SK-N-SH (cell line): ENCODE data around the gene MTARC1. TPM values are rescaled to one million over a fixed set of nuclear protein-coding genes. Genes with fewer than 3 reads are reported as not detected.

Experiments
- CTCF ChIA-PET: fragments of 300-600, 350-600 bp; formaldehyde crosslinking; extraction: SDS; loops from one replicate; lab custom pipeline; 2021; lab: Yijun Ruan, JAX
- POLR2A ChIA-PET: fragments of 350-600 bp; sonication (Branson Sonifier 250); formaldehyde crosslinking; extraction: SDS; loops from one replicate; lab custom pipeline; 2020; ENCODE audit warnings: antibody characterized with exemption, inconsistent platforms; lab: Yijun Ruan, JAX
- DNase-seq: peaks from one replicate; pipeline ENCODE4 v3.0.0; 2012
- H2AFZ ChIP-seq: fragments of 200-600 bp; sonication (generic); 2 replicates; pipeline ENCODE4 v1.8.1; 2016; ENCODE audit warnings: antibody characterized with exemption, mild to moderate bottlenecking, low read depth
- H3F3A ChIP-seq: fragments of 200-600 bp; sonication (generic); replicated peaks from 2 replicates; pipeline ENCODE3; 2016; ENCODE audit warnings: antibody characterized with exemption, mild to moderate bottlenecking; ENCODE audit not compliant: insufficient read depth
- H3K27ac ChIP-seq, 2 experiments: fragments of 200-500 bp in 1 of 2; fragments of 200-600 bp in 1 of 2; sonication (Bioruptor generic) in 1 of 2; sonication (generic), shearing (Covaris generic) in 1 of 2; 2 replicates each; pipeline versions ENCODE4 v1.5.1 to v1.6.1; 2014 to 2016; ENCODE audit warnings: low read depth in 2 of 2, inconsistent platforms in 1 of 2, low read length in 1 of 2, mild to moderate bottlenecking in 1 of 2, mixed read lengths in 1 of 2
- H3K27me3 ChIP-seq: fragments of 200-600 bp; sonication (generic), shearing (Covaris generic); 2 replicates; pipeline ENCODE4 v1.6.1; 2016; ENCODE audit warnings: mixed run types; ENCODE audit not compliant: insufficient read depth
- H3K36me3 ChIP-seq, 2 experiments: fragments of 200-500 bp in 1 of 2; fragments of 200-600 bp in 1 of 2; sonication (Bioruptor generic) in 1 of 2; sonication (generic) in 1 of 2; replicated peaks in 1 of 2; 2 replicates each; pipeline versions ENCODE3 to v1.5.1; 2014 to 2016; ENCODE audit warnings: low read length in 1 of 2, mild to moderate bottlenecking in 1 of 2; ENCODE audit not compliant: insufficient read depth in 2 of 2, control insufficient read depth in 1 of 2
- H3K4me1 ChIP-seq, 2 experiments: fragments of 200-500 bp in 1 of 2; fragments of 200-600 bp in 1 of 2; sonication (Bioruptor generic) in 1 of 2; sonication (generic), shearing (Covaris generic) in 1 of 2; 2 replicates each; pipeline versions ENCODE4 v1.5.1 to v1.6.1; 2014 to 2016; ENCODE audit warnings: low read depth in 1 of 2, low read length in 1 of 2, mixed run types in 1 of 2; ENCODE audit not compliant: insufficient read depth in 2 of 2, control insufficient read depth in 1 of 2
- H3K4me2 ChIP-seq: fragments of 200-600 bp; sonication (generic), shearing (Covaris generic); 2 replicates; pipeline ENCODE4 v1.6.1; 2017; ENCODE audit warnings: mixed run types
- H3K4me3 ChIP-seq, 2 experiments: fragments of 200-500 bp in 1 of 2; fragments of 200-600 bp in 1 of 2; sonication (Bioruptor generic) in 1 of 2; sonication (generic), shearing (Covaris generic) in 1 of 2; 2 replicates each; pipeline versions ENCODE4 v1.5.1 to v1.8.1; 2014 to 2016; ENCODE audit warnings: low read depth in 2 of 2, inconsistent platforms in 1 of 2, low read length in 1 of 2, mild to moderate bottlenecking in 1 of 2, mixed read lengths in 1 of 2, moderate library complexity in 1 of 2
- H3K79me2 ChIP-seq: fragments of 200-600 bp; sonication (generic); 2 replicates; pipeline ENCODE4 v1.8.1; 2017; ENCODE audit warnings: mild to moderate bottlenecking; ENCODE audit not compliant: insufficient read depth
- H3K9ac ChIP-seq: fragments of 200-600 bp; sonication (generic); 2 replicates; pipeline ENCODE4 v1.6.1; 2017; ENCODE audit warnings: mixed run types
- H3K9me2 ChIP-seq: fragments of 200-600 bp; sonication (generic); 2 replicates; pipeline ENCODE4 v1.6.1; 2017; ENCODE audit warnings: mixed run types
- H3K9me3 ChIP-seq: fragments of 200-600 bp; sonication (generic); 2 replicates; pipeline ENCODE4 v1.6.1; 2017; ENCODE audit warnings: mixed run types, mild to moderate bottlenecking, moderate library complexity
- H4K20me1 ChIP-seq: fragments of 200-600 bp; sonication (generic); 2 replicates; pipeline ENCODE4 v1.6.1; 2017; ENCODE audit warnings: mild to moderate bottlenecking, mixed run types; ENCODE audit not compliant: insufficient read depth
- CHD2 ChIP-seq: fragments of 150-350 bp; IDR thresholded peaks from 2 replicates; pipeline ENCODE4 v1.6.1; 2018; ENCODE audit warnings: low read length; ENCODE audit not compliant: partially characterized antibody
- ELF1 ChIP-seq: IDR thresholded peaks from 2 replicates; pipeline ENCODE4 v1.4.0; 2012
- EP300 ChIP-seq, 2 experiments: IDR thresholded peaks; 2 replicates each; pipeline versions ENCODE4 v1.4.0 to v1.6.1; 2012; ENCODE audit warnings: borderline replicate concordance in 1 of 2, low read depth in 1 of 2, low read length in 1 of 2
- EZH2phosphoT487 ChIP-seq: fragments of 200-600 bp; sonication (generic); IDR thresholded peaks from 2 replicates; pipeline ENCODE4 v1.6.1; 2017; ENCODE audit warnings: low read depth, mixed run types, mild to moderate bottlenecking, antibody characterized with exemption, moderate library complexity, borderline replicate concordance
- FOSL2 ChIP-seq: IDR thresholded peaks from 2 replicates; pipeline ENCODE4 v1.4.0; 2012; ENCODE audit warnings: low read depth, mild to moderate bottlenecking, moderate library complexity, borderline replicate concordance
- FOXM1 ChIP-seq: IDR thresholded peaks from 2 replicates; pipeline ENCODE4 v1.4.0; 2012; ENCODE audit warnings: low read depth, mild to moderate bottlenecking
- JUND ChIP-seq: IDR thresholded peaks from 2 replicates; pipeline ENCODE4 v1.4.0; 2012
- MXI1 ChIP-seq: IDR thresholded peaks from 2 replicates; pipeline ENCODE4 v1.6.1; 2012; ENCODE audit warnings: mild to moderate bottlenecking, low read depth, low read length, improper control_type of control experiment
- NFIC ChIP-seq: IDR thresholded peaks from 2 replicates; pipeline ENCODE4 v1.4.0; 2012; ENCODE audit warnings: borderline replicate concordance
- NRF1 ChIP-seq: IDR thresholded peaks from 2 replicates; pipeline ENCODE4 v1.6.1; 2012; ENCODE audit warnings: low read depth, mild to moderate bottlenecking, low read length
- RAD21 ChIP-seq: IDR thresholded peaks from 2 replicates; pipeline ENCODE4 v1.6.1; 2012; ENCODE audit warnings: mild to moderate bottlenecking, low read length
- SMC3 ChIP-seq: IDR thresholded peaks from 2 replicates; pipeline ENCODE4 v1.6.1; 2012; ENCODE audit warnings: low read depth, low read length, improper control_type of control experiment
- TCF12 ChIP-seq: IDR thresholded peaks from 2 replicates; pipeline ENCODE4 v1.4.0; 2012
- YY1 ChIP-seq: IDR thresholded peaks from 2 replicates; pipeline ENCODE4 v1.4.0; 2012; ENCODE audit warnings: low read depth, mild to moderate bottlenecking
- WGBS: methylation state at CpG from one replicate; pipeline ENCODE4 v1.1.6; 2017; ENCODE audit warnings: low lambda C conversion rate; 5-methylcytosine and 5-hydroxymethylcytosine counted together
- polyA plus RNA-seq, 3 experiments: library from polyadenylated mRNA; depleted of rRNA; stranded (reverse); fragments of >200 nt; gene quantifications; 2 replicates each; pipeline ENCODE4 v1.2.3, GENCODE V29; 2012
- TF ChIP-seq, protein P1 (sequence below): IDR thresholded peaks from 2 replicates; pipeline ENCODE4 v1.6.1; 2012; ENCODE audit warnings: mild to moderate bottlenecking, low read depth, low read length, moderate library complexity
- TF ChIP-seq, protein P2 (sequence below): IDR thresholded peaks from 2 replicates; pipeline ENCODE4; 2012
- TF ChIP-seq, protein P3 (sequence below): IDR thresholded peaks from 2 replicates; pipeline ENCODE4 v1.4.0; 2012; ENCODE audit warnings: low read depth, borderline replicate concordance
- TF ChIP-seq, protein P4 (sequence below): IDR thresholded peaks from 2 replicates; pipeline ENCODE4 v1.4.0; 2012; ENCODE audit warnings: low read depth, borderline replicate concordance

MTARC1 gene
- polyA plus RNA-seq, 1 of the 3 experiments (the other 2 are of a cell fraction) = 6.1 TPM

DNA sequence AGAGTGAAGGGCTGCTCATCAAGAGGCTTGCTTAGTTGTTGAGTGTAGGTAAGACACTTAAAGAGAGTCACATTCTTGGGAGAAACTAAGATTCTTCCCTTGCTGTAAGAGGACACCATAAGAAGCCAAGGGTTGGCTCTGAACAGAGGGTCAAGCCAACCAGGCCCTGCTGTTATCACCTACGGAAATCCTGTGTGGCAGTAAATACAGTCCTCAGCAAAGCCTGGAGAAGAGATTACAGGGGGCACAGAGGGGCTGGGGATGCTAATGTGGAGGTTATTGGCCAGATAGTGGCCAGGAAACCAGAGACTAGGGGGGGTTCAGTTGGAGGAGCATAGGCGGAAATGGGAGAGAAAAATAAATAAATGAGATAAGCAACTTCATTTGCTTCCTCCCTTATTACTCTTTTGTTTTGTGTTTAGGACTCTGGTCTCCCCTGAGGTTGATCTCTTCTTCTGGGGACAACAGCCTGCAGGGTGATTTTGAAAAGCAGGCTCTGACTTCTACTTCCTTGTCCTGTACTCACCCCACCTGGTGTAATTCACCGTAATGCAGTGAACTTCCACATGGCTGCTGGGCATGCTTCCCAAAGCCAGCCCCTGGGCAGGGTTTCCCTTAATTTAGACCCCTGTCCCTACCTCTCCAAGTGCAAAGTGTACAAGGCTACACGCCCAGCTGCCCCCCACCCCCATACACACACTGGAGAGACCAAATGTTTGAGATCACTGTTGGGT, 40.9 kb downstream of the MTARC1 start:
- POLR2A ChIA-PET = no interaction called here
- H3K4me2 ChIP-seq = no peak overlapping the region
- TF ChIP-seq RAD21 (no peak), ELF1 (no peak), NFIC (no peak), JUND (no peak), TCF12 (no peak), NRF1 (no peak), EZH2phosphoT487 (no peak), MXI1 (no peak), FOXM1 (no peak), EP300 (IDR thresholded peaks at IDR 0.05; ENCODE audit: borderline replicate concordance in 1 of 2, low read depth in 1 of 2, low read length in 1 of 2) (no peak), CHD2 (no peak), FOSL2 (no peak), SMC3 (no peak), YY1 (no peak)
- TF ChIP-seq, protein P1, sequence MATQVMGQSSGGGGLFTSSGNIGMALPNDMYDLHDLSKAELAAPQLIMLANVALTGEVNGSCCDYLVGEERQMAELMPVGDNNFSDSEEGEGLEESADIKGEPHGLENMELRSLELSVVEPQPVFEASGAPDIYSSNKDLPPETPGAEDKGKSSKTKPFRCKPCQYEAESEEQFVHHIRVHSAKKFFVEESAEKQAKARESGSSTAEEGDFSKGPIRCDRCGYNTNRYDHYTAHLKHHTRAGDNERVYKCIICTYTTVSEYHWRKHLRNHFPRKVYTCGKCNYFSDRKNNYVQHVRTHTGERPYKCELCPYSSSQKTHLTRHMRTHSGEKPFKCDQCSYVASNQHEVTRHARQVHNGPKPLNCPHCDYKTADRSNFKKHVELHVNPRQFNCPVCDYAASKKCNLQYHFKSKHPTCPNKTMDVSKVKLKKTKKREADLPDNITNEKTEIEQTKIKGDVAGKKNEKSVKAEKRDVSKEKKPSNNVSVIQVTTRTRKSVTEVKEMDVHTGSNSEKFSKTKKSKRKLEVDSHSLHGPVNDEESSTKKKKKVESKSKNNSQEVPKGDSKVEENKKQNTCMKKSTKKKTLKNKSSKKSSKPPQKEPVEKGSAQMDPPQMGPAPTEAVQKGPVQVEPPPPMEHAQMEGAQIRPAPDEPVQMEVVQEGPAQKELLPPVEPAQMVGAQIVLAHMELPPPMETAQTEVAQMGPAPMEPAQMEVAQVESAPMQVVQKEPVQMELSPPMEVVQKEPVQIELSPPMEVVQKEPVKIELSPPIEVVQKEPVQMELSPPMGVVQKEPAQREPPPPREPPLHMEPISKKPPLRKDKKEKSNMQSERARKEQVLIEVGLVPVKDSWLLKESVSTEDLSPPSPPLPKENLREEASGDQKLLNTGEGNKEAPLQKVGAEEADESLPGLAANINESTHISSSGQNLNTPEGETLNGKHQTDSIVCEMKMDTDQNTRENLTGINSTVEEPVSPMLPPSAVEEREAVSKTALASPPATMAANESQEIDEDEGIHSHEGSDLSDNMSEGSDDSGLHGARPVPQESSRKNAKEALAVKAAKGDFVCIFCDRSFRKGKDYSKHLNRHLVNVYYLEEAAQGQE = no peak
- TF ChIP-seq, protein P2, sequence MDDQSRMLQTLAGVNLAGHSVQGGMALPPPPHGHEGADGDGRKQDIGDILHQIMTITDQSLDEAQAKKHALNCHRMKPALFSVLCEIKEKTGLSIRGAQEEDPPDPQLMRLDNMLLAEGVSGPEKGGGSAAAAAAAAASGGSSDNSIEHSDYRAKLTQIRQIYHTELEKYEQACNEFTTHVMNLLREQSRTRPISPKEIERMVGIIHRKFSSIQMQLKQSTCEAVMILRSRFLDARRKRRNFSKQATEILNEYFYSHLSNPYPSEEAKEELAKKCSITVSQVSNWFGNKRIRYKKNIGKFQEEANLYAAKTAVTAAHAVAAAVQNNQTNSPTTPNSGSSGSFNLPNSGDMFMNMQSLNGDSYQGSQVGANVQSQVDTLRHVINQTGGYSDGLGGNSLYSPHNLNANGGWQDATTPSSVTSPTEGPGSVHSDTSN = no peak
- TF ChIP-seq, protein P3, sequence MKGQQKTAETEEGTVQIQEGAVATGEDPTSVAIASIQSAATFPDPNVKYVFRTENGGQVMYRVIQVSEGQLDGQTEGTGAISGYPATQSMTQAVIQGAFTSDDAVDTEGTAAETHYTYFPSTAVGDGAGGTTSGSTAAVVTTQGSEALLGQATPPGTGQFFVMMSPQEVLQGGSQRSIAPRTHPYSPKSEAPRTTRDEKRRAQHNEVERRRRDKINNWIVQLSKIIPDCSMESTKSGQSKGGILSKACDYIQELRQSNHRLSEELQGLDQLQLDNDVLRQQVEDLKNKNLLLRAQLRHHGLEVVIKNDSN = no peak
- TF ChIP-seq, protein P4, sequence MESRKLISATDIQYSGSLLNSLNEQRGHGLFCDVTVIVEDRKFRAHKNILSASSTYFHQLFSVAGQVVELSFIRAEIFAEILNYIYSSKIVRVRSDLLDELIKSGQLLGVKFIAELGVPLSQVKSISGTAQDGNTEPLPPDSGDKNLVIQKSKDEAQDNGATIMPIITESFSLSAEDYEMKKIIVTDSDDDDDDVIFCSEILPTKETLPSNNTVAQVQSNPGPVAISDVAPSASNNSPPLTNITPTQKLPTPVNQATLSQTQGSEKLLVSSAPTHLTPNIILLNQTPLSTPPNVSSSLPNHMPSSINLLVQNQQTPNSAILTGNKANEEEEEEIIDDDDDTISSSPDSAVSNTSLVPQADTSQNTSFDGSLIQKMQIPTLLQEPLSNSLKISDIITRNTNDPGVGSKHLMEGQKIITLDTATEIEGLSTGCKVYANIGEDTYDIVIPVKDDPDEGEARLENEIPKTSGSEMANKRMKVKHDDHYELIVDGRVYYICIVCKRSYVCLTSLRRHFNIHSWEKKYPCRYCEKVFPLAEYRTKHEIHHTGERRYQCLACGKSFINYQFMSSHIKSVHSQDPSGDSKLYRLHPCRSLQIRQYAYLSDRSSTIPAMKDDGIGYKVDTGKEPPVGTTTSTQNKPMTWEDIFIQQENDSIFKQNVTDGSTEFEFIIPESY = no peak
- no peaks in the 10 kb centered on the region for H3K36me3 ChIP-seq
- H3K9ac ChIP-seq = no peak overlapping the region
- peaks cover 0 to 2% of the 10 kb centered on the region in 2 experiments; a peak in 1 of 4 replicates for H3K4me1 ChIP-seq
- no peak overlapping the region for H3K27ac ChIP-seq
- 70% methylated on average over 4 of the region's 4 CpGs for WGBS
- DNase-seq = no peak
- no peaks in the 10 kb centered on the region for H3F3A ChIP-seq
- no peaks in the 10 kb centered on the region; the same call in 1 of the 2 replicates for H3K27me3 ChIP-seq
- H2AFZ ChIP-seq = no peak overlapping the region
- CTCF ChIA-PET = interaction anchor here (0.7 to 1.4 kb wide), 2 partner anchors 16 to 376 kb away, joined by 3 to 4 read pairs; no protein-coding TSS in a partner anchor
- no peaks in the 10 kb centered on the region for H3K9me2 ChIP-seq
- no peaks in the 10 kb centered on the region for H3K79me2 ChIP-seq
- no peak overlapping the region for H3K4me3 ChIP-seq
- no peaks in the 10 kb centered on the region for H4K20me1 ChIP-seq
- no peaks in the 10 kb centered on the region for H3K9me3 ChIP-seq
